ENCODE data around the gene YJEFN3. TPM values are rescaled to one million over a fixed set of nuclear protein-coding genes. Genes with fewer than 3 reads are reported as not detected.
A peak's percentile ranks its signal among the peaks of the same experiment; 100 is the strongest.

YJEFN3 gene
- total RNA-seq, 2 donors from 2014 or later: 10.0 to 14.9 TPM

DNA sequence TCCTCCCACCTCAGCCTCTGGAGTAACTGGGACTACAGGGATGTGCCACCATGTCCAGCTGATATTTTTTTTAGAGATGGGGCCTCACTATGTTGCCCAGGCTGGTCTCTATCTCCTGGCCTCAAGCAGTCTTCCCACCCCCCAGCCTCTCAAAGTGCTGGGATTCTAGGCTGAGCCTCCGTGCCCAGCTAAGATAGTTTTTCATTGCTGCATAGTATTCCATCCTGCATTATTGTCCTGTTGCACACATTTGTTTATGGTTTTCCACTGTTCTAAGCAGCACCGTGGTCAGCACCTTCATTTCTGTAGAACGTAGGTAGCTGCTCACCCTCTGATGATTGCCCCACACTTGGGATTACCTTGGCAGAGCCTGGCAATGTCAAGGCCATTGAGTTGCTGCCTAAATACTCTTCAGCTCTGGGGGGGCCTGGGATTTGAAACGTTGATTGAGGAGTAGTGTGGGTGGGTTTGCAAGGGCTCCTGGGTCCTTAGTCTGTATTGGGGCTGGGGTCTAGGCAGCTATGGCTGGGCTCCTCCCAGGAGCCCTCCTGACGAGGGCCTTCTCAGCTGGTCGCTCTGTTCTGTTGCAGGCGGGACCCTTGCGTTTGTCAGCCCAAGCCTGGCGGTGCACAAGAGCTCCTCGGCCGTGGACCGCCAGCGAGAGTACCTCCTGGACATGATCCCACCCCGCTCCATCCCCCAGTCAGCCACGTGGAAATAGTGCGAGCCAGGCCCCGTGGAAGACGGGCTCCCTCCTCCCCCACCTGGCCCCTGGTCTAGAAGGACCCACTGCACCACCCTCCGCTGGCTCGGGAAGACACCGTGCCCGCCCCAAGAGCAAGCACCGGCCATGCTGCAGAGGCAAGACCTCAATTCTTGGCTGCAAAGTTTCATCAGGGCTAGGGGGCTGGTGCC is 23.7 kb upstream of the YJEFN3 start:
- H3K9me3 Mint-ChIP-seq: no peaks in the 10 kb centered on the region
- DNase-seq (ENCODE audit: low spot score) (no peak), ATAC-seq (no peak)
- H3K36me3 Mint-ChIP-seq: peaks cover 9% of the 10 kb centered on the region
- no peaks in the 10 kb centered on the region for H3K4me1 Mint-ChIP-seq (ENCODE audit: low read depth in 2 of 2)
- H3K27me3 Mint-ChIP-seq: no peaks in the 10 kb centered on the region
- H3K4me3 Mint-ChIP-seq: no peak overlapping the region
- no peak overlapping the region for H3K27ac Mint-ChIP-seq

GRCh38 chr19:19505669-19506326 is 22.9 kb upstream of the YJEFN3 start:
- ATAC-seq: no peak
- Mint-ChIP-seq H3K27ac (no peak overlapping the region), H3K36me3 (peaks cover 9% of the 10 kb centered on the region)

DNA sequence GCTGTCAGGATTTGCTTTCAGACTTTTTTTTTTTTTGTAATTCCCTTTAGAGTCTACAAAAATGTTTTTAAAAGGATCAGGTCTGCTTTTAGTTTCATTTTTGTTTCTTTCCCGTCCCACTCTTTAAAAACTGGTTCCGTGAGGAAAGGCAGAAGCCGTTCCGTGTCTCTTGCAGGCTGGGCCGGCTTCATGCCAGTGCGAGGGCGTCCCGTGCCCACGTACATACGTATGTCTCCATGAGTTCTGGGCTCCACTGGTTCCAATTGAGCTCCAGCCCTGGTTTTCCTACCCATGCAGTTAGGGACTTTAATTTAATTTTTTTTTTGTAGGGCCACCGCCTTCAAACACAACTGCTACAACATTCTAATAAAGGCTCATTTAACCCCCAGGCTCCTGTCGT is 22.1 kb upstream of the YJEFN3 start:
- Mint-ChIP-seq H3K27me3 (no peaks in the 10 kb centered on the region), H3K4me3 (no peak overlapping the region), H3K9me3 (no peaks in the 10 kb centered on the region), H3K4me1 (ENCODE audit: low read depth in 2 of 2) (no peaks in the 10 kb centered on the region), H3K27ac (peak overlapping the region in 1 of 2 donors; percentile 27), H3K36me3 (peaks cover 9% of the 10 kb centered on the region)
- no peak for ATAC-seq
- DNase-seq (ENCODE audit: low spot score): no peak

More at GRCh38 chr19:19505669-19506326, 22.9 kb upstream of the YJEFN3 start:
- Mint-ChIP-seq H3K9me3 (no peaks in the 10 kb centered on the region), H3K27me3 (no peaks in the 10 kb centered on the region), H3K4me3 (no peak overlapping the region), H3K4me1 (ENCODE audit: low read depth in 2 of 2) (no peaks in the 10 kb centered on the region)
- DNase-seq (ENCODE audit: low spot score): no peak

- Mint-ChIP-seq H3K27me3 (no peaks in the 10 kb centered on the region), H3K36me3 (peaks cover 9% of the 10 kb centered on the region), H3K4me1 (ENCODE audit: low read depth in 2 of 2) (peaks cover 0 to 2% of the 10 kb centered on the region in 2 donors), H3K4me3 (no peak overlapping the region), H3K27ac (peak overlapping the region in 1 of 2 donors; percentile 47), H3K9me3 (no peaks in the 10 kb centered on the region)
- no peak for DNase-seq (ENCODE audit: low spot score)
- ATAC-seq: no peak
Measured at GRCh38 chr19:19507354-19507753, 21.4 kb upstream of the YJEFN3 start.

GRCh38 chr19:19508217-19508616 is 20.5 kb upstream of the YJEFN3 start:
- no peaks in the 10 kb centered on the region for H3K27me3 Mint-ChIP-seq
- no peaks in the 10 kb centered on the region for H3K9me3 Mint-ChIP-seq
- no peak overlapping the region for H3K27ac Mint-ChIP-seq
- H3K4me3 Mint-ChIP-seq: no peak overlapping the region
- ATAC-seq: peak in 1 of 2 donors; percentile 29
- H3K4me1 Mint-ChIP-seq (ENCODE audit: low read depth in 2 of 2): peaks cover 0 to 3% of the 10 kb centered on the region in 2 donors
- peaks cover 4% of the 10 kb centered on the region for H3K36me3 Mint-ChIP-seq
- DNase-seq (ENCODE audit: low spot score): no peak

DNA sequence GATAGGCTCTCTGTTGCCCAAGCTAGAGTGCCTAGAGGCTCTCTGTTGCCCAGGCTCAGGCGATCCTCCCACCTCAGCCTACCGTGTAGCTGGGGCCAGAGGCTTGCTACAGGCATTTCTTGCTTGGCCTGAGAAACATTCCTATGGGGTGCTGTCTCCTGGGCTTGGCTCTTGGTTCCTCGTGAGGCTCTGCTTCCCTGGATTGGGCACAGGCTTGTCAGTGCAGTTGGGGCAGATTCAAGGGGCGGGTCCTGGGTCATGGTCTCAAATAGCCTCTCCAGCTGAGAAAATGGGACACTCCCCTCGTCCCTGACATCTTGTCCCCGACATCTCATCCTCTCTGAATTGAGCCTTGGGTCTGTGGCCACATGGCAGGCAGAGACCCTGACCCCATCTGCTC is 18.3 kb upstream of the YJEFN3 start:
- Mint-ChIP-seq H3K4me1 (ENCODE audit: low read depth in 2 of 2) (peaks cover 0 to 3% of the 10 kb centered on the region in 2 donors), H3K27ac (no peak overlapping the region), H3K9me3 (no peaks in the 10 kb centered on the region), H3K36me3 (no peaks in the 10 kb centered on the region), H3K4me3 (no peak overlapping the region), H3K27me3 (no peaks in the 10 kb centered on the region)
- no peak for DNase-seq (ENCODE audit: low spot score)
- ATAC-seq: peak in 1 of 2 donors; percentile 29

DNA sequence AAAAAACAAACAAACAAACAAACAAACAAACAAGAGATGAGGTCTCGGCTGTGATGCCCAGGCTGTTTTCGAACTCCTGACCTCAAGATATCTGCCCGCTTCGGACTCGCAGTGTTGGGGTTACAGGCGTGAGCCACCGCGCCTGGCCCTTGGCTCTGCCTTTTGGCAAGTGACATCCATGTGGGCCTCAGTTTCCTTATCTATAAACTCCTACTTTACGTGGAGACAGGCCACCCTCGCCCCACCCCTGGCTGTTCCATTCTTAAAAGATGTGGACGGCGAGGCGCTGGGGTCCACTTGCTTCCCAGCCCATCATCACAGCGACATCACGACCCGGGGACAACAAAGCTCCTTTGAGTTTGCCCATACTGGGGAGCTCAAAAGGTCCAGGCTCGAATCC is 15.0 kb upstream of the YJEFN3 start:
- no peak overlapping the region for H3K4me3 Mint-ChIP-seq
- H3K9me3 Mint-ChIP-seq: no peaks in the 10 kb centered on the region
- ATAC-seq: no peak

GRCh38 chr19:19514215-19514657 is 14.5 kb upstream of the YJEFN3 start:
- no peaks in the 10 kb centered on the region for H3K36me3 Mint-ChIP-seq
- no peak for ATAC-seq
- peaks cover 1 to 10% of the 10 kb centered on the region in 2 donors for H3K4me1 Mint-ChIP-seq (ENCODE audit: low read depth in 2 of 2)
- H3K4me3 Mint-ChIP-seq: no peak overlapping the region
- DNase-seq (ENCODE audit: low spot score): no peak
- no peaks in the 10 kb centered on the region for H3K27me3 Mint-ChIP-seq
- no peaks in the 10 kb centered on the region for H3K9me3 Mint-ChIP-seq
- H3K27ac Mint-ChIP-seq: no peak overlapping the region

More for the DNA sequence above, 15.0 kb upstream of the YJEFN3 start:
- Mint-ChIP-seq H3K27ac (no peak overlapping the region), H3K36me3 (no peaks in the 10 kb centered on the region), H3K27me3 (no peaks in the 10 kb centered on the region), H3K4me1 (ENCODE audit: low read depth in 2 of 2) (peaks cover 0 to 8% of the 10 kb centered on the region in 2 donors)
- no peak for DNase-seq (ENCODE audit: low spot score)

- Mint-ChIP-seq H3K9me3 (no peaks in the 10 kb centered on the region), H3K27me3 (no peaks in the 10 kb centered on the region), H3K36me3 (no peaks in the 10 kb centered on the region), H3K4me1 (ENCODE audit: low read depth in 2 of 2) (peaks cover 8 to 14% of the 10 kb centered on the region in 2 donors), H3K4me3 (peak within 1 kb of the TSS; percentile 93), H3K27ac (peak within 1 kb of the TSS; percentile 84 to 92)
- DNase-seq (ENCODE audit: low spot score) (no peak), ATAC-seq (no peak)
Measured at GRCh38 chr19:19514881-19515641, 13.7 kb upstream of the YJEFN3 start, which contains the start of gene TSSK6. TSS of gene TSSK6 (minus strand) at chr19:19515548. CDS start at chr19:19515427, 121 bp downstream.

- Mint-ChIP-seq H3K4me1 (ENCODE audit: low read depth in 2 of 2) (peaks cover 16 to 19% of the 10 kb centered on the region in 2 donors), H3K9me3 (no peaks in the 10 kb centered on the region), H3K27me3 (no peaks in the 10 kb centered on the region), H3K36me3 (peaks cover 6% of the 10 kb centered on the region), H3K4me3 (peak within 1 kb of the TSS; percentile 93), H3K27ac (peak within 1 kb of the TSS; percentile 84 to 92)
- DNase-seq (ENCODE audit: low spot score) (peak; percentile 93), ATAC-seq (peak; percentile 95 to 97)
Measured at GRCh38 chr19:19515642-19516519, 12.8 kb upstream of the YJEFN3 start, which contains the start of gene NDUFA13. TSS of gene NDUFA13 (plus strand) at chr19:19516225. CDS start at chr19:19516239, 14 bp downstream.

- H3K4me1 Mint-ChIP-seq (ENCODE audit: low read depth in 2 of 2): peaks cover 19 to 20% of the 10 kb centered on the region in 2 donors
- no peaks in the 10 kb centered on the region for H3K9me3 Mint-ChIP-seq
- no peak overlapping the region for H3K27ac Mint-ChIP-seq
- DNase-seq (ENCODE audit: low spot score): no peak
- no peaks in the 10 kb centered on the region for H3K27me3 Mint-ChIP-seq
- H3K36me3 Mint-ChIP-seq: peaks cover 6% of the 10 kb centered on the region
- no peak for ATAC-seq
- peak overlapping the region; percentile 93 for H3K4me3 Mint-ChIP-seq
Measured at GRCh38 chr19:19517235-19517619, 11.5 kb upstream of the YJEFN3 start.

DNA sequence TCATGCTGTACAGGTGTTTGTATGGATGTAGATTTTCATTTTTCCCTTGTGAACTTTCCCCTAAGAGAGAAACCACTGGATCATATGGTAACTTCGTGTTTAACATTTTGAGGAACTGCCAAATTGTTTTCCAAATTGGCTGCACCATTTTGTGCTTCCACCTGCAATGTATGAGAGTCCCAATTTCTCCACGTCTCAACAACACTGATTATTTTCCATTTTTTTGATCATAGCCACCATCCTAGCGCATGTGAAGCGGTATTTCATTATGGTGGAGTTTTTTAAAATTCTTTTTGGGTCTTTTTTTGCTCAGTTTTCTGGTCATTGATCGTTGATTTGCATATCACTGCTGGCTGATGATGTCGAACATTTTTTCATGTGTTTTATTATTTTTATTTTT is 7.7 kb upstream of the YJEFN3 start:
- Mint-ChIP-seq H3K9me3 (no peaks in the 10 kb centered on the region), H3K27me3 (no peaks in the 10 kb centered on the region), H3K36me3 (peaks cover 6% of the 10 kb centered on the region), H3K4me3 (no peak overlapping the region), H3K4me1 (ENCODE audit: low read depth in 2 of 2) (peaks cover 19 to 20% of the 10 kb centered on the region in 2 donors), H3K27ac (no peak overlapping the region)
- ATAC-seq (no peak), DNase-seq (ENCODE audit: low spot score) (no peak)
